Activated naive CD4-positive, alpha-beta T cell treated with anti-CD3 and anti-CD28 coated beads for 36 hours (primary cell): ENCODE data around the gene MMEL1. TPM values are rescaled to one million over a fixed set of nuclear protein-coding genes. Genes with fewer than 3 reads are reported as not detected.

Source experiments
- CTCF ChIA-PET: fragments of 350-600 bp; sonication (Branson Sonifier 250); formaldehyde crosslinking; loops from one replicate; lab custom pipeline; 2021; ENCODE audit warnings: antibody characterized with exemption; lab: Charles Lee
- DNase-seq: peaks from one replicate; pipeline ENCODE4 v3.0.0-alpha.2; 2020
- H3K27ac Mint-ChIP-seq: one replicate; pipeline ENCODE4 v1.8.0; 2021; ENCODE audit warnings: mild to moderate bottlenecking, mixed read lengths
- H3K27me3 Mint-ChIP-seq: one replicate; pipeline ENCODE4 v1.8.0; 2021; ENCODE audit warnings: low read depth, mixed read lengths
- H3K36me3 Mint-ChIP-seq: one replicate; pipeline ENCODE4 v1.8.0; 2021; ENCODE audit warnings: low read depth, mixed read lengths
- H3K4me1 Mint-ChIP-seq: one replicate; pipeline ENCODE4 v1.8.0; 2021; ENCODE audit warnings: low read depth, mixed read lengths
- H3K4me3 Mint-ChIP-seq: one replicate; pipeline ENCODE4 v1.8.0; 2021; ENCODE audit warnings: mild to moderate bottlenecking, moderate library complexity, mixed read lengths
- H3K9me3 Mint-ChIP-seq: one replicate; pipeline ENCODE4 v1.8.0; 2021; ENCODE audit warnings: mixed read lengths
- intact Hi-C: fragments of 100-400 bp; cut with micrococcal nuclease; formaldehyde crosslinking; loops from one replicate; pipeline ENCODE4 v1.15.1; 2023
- total RNA-seq, 2 experiments: library from RNA; stranded (reverse); gene quantifications; one replicate each; pipeline ENCODE4 v1.2.3, GENCODE V29; 2021

MMEL1 gene
- total RNA-seq, 2 experiments from 2014 or later: 1.2 to 1.5 TPM

DNA sequence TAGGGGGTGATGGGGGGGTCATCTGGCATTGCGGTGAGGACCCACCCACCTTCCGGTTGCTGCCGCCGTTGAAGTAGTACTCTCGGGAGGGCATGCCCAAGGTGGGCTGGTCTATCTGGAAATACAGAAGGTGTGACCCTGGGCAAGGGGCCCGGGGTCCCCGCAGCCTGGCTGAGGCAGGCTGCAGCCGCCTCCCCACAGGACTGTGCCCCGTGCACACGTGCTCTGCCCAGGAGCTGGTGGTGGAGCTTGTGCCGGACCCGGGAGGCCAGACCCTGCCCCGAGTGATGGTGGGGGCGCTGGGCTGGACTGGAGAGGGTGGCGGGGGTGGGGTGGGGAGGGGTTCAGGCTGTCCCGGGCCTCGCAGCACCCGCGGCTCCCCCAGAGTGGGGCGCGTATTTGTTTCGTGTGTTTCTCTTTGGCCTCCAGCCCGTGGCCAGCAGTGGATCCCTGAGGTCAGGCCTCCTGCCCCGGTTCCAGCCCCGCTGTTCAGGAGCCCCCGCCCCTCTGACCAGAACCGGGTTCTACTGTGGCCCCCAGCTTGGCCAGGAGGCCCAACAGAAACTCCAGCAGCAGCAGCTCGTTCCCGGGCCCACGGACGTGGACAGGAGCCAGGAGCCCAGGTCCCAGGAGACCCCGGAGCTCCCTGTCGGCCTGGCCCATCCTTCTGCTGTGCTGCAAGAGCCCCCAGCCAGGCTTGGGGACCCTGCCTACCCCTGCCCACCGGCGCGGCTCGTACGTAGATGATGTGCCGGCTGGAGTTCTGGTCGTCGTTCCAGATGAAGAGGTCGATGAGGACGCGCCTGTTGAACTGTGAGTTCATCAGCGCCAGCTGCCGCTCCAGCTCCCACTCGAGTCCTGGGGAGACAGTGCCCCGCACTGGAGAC is 27.1 kb downstream of the MMEL1 start:
- H3K36me3 Mint-ChIP-seq: no peaks in the 10 kb centered on the region
- no peak overlapping the region for H3K4me3 Mint-ChIP-seq
- intact Hi-C loops: no loop called here
- no peaks in the 10 kb centered on the region for H3K27me3 Mint-ChIP-seq
- H3K27ac Mint-ChIP-seq: no peak overlapping the region
- no peaks in the 10 kb centered on the region for H3K9me3 Mint-ChIP-seq
- H3K4me1 Mint-ChIP-seq: no peaks in the 10 kb centered on the region
- no peak for DNase-seq
- CTCF ChIA-PET: interaction anchor here (1.5 kb wide), 1 partner anchor 8 kb away, joined by 3 read pairs; no protein-coding TSS in a partner anchor

DNA sequence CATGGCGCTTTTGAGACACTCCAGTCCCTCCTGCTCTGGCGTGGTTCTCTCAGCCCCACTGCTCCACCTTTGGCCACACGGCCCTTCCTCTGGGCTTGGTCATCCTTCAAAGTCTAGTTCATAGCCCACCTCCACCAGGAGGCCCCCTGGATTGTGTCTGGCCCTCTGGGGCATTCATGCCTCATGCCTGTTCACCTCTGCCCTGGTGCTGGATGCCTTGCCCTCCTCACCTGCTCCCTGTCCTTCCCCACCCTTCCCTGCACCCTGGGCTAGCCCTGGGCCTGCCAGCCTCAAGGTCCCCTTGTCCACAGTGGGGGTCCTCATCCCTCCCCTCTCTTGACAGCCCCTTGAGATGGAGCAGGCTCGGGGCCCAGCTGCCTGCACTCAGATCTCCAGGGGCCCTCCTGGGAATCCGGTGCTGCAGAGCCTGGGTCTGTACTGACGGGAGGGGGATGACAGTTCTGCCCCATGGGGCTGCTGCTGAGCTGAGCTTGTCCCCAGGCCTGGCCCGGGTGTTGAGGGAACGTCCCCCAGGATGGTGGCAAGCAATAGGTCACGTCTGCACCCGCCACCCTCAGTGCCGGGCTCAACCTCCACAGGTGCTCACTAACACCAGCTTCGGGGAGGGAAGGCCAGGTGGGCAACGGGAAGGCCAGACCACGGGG is 27.8 kb downstream of the MMEL1 start:
- no peak for DNase-seq
- intact Hi-C loops: no loop called here
- CTCF ChIA-PET: interaction anchor here (1.5 kb wide), 1 partner anchor 9 kb away, joined by 3 read pairs; no protein-coding TSS in a partner anchor
- no peaks in the 10 kb centered on the region for H3K36me3 Mint-ChIP-seq
- no peaks in the 10 kb centered on the region for H3K9me3 Mint-ChIP-seq
- no peak overlapping the region for H3K4me3 Mint-ChIP-seq
- no peaks in the 10 kb centered on the region for H3K4me1 Mint-ChIP-seq
- no peak overlapping the region for H3K27ac Mint-ChIP-seq
- H3K27me3 Mint-ChIP-seq: no peaks in the 10 kb centered on the region

DNA sequence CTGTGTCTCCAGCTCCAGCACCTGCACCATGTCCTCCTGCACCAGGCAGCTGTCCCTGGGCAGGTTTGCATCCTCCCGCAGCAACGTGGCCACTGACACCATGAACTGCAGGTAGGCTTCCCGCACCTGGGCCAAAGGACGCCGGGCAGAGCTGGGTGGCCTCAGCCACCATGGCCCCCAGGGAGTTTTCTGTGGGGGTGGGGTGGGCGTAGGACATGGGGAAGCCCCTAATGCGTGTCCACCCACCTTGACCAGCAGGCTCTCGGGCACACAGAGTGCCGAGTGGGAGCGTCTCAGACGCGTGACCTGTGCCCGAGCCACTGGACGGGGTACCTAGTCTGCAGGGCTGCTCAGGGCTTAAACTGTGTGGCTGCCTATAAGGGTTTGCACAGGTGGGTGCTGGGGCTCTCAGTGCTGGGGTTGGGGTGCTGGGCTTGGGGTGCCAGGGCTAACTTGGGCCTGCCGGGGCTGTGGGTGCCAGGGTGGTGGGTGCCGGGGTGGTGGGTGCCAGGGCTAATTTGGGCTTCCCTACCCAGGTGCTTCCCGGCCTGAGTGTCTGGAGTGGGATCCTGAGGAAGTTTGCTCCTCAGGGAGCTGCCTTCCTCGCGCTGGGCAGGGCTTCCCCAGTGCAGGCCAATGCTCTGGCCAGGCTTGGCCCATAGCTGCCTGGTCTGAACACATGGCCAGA is 28.5 kb downstream of the MMEL1 start:
- Mint-ChIP-seq H3K4me3 (no peak overlapping the region), H3K9me3 (no peaks in the 10 kb centered on the region), H3K36me3 (no peaks in the 10 kb centered on the region), H3K4me1 (no peaks in the 10 kb centered on the region), H3K27me3 (no peaks in the 10 kb centered on the region), H3K27ac (no peak overlapping the region)
- intact Hi-C loops: no loop called here
- CTCF ChIA-PET: interaction anchor here (1.5 kb wide), 1 partner anchor 10 kb away, joined by 3 read pairs; no protein-coding TSS in a partner anchor
- DNase-seq: no peak

DNA sequence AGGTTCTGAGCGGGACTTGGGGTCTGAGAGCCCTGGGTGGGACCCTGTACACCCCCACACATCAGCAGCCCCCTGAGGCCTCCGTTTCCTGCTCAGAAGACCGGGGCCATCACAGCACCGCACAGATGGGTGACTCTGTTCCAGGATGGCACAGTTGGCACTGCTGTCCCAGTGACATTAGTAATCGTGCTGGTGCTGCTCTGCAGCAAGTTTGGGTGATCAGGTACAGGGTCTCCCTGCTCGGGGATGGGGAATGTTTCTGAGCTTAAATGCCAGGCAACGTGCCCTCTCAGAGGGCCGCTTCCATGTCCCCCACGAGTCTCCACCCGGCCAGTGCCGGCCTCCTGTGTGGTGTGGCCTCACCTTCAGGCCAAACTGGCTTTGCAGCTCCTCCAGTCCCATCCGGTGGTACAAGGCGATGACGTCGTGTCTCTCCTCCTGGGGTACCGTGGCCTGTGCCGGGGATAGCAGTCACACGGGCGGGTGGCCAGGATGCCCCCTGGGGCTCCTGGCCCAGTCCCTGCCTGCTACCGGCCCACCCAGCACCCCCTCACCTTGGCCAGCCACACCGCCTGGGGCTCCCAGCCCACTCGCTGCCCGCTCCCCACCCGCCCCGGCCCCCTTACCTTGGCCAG is 29.2 kb downstream of the MMEL1 start:
- intact Hi-C loops: no loop called here
- H3K27me3 Mint-ChIP-seq: no peaks in the 10 kb centered on the region
- no peak for DNase-seq
- peaks cover 1% of the 10 kb centered on the region for H3K9me3 Mint-ChIP-seq
- H3K4me3 Mint-ChIP-seq: no peak overlapping the region
- no peak overlapping the region for H3K27ac Mint-ChIP-seq
- CTCF ChIA-PET: no interaction called here
- H3K4me1 Mint-ChIP-seq: no peaks in the 10 kb centered on the region
- H3K36me3 Mint-ChIP-seq: no peaks in the 10 kb centered on the region

DNA sequence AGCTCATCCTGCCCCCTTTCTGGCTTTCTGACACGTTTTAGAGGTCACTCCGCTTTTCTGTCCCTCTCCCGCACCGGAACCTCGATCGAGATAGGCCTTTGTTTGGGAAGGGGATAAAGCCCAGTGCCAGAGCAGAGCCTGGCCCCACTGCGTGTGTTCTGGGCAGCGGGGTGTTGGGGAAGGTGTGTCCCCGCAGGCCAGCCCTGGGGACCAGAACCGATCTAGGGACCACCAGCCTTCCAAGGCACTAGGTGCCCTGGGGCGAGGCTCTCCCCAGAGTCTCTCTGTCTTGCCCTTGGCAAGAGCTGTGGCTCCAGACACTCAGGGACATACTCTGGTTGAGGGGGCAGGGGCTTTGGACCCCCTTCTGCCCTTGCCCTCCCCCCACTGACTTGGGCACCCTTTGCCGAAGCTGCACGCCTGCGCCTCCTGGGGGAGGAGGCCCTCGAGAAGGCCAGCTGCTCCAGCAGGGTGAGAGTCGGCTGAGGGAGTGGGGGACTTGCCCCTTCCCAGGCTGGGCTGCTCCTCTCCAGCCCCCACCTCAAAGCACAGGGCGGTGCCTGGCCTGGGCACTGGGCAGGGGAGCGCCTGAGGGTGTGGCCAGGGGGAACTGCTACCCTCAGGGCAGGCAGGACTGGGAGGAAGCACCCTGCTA is 29.8 kb downstream of the MMEL1 start:
- no peak overlapping the region for H3K4me3 Mint-ChIP-seq
- no peaks in the 10 kb centered on the region for H3K4me1 Mint-ChIP-seq
- CTCF ChIA-PET: no interaction called here
- peaks cover 4% of the 10 kb centered on the region for H3K9me3 Mint-ChIP-seq
- H3K27me3 Mint-ChIP-seq: no peaks in the 10 kb centered on the region
- no peaks in the 10 kb centered on the region for H3K36me3 Mint-ChIP-seq
- DNase-seq: no peak
- intact Hi-C loops: no loop called here
- H3K27ac Mint-ChIP-seq: no peak overlapping the region

GRCh38 chr1:2602311-2602835 is 30.4 kb downstream of the MMEL1 start:
- no peak for DNase-seq
- Mint-ChIP-seq H3K4me1 (no peaks in the 10 kb centered on the region), H3K27me3 (no peaks in the 10 kb centered on the region), H3K9me3 (peaks cover 4% of the 10 kb centered on the region), H3K36me3 (no peaks in the 10 kb centered on the region), H3K27ac (no peak overlapping the region), H3K4me3 (no peak overlapping the region)
- intact Hi-C loops: no loop called here
- CTCF ChIA-PET: no interaction called here

DNA sequence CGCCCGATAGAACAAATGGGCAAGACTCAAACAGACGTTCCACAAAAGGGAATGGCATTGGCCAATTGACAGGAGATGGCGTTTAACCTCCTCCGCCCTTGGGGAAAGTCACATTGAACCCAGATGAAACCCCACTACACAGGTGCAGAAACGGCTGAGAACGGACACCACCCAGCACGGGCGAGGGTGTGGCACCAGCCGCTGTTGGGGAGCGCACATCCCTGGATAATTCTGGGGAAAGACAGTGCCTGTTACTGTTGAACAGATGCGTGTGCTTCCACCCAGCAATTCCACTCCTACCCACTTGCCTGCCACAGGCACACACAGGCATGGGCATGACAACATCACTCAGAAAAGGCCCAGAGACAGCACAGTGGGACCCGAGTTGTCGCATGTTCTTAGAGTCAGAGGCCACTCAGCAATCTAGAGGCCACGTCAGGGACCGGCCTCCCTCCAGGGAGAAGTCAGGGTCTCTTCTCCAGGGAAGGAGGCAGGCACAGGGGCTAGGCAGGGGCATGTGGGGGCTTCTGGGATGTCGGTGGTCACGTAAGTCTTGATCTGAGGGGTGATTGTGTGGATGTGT is 31.0 kb downstream of the MMEL1 start:
- H3K27ac Mint-ChIP-seq: no peak overlapping the region
- no peaks in the 10 kb centered on the region for H3K4me1 Mint-ChIP-seq
- no peak for DNase-seq
- no peaks in the 10 kb centered on the region for H3K27me3 Mint-ChIP-seq
- peaks cover 4% of the 10 kb centered on the region for H3K9me3 Mint-ChIP-seq
- H3K4me3 Mint-ChIP-seq: no peak overlapping the region
- H3K36me3 Mint-ChIP-seq: no peaks in the 10 kb centered on the region
- intact Hi-C loops: no loop called here
- CTCF ChIA-PET: no interaction called here

- CTCF ChIA-PET: no interaction called here
- Mint-ChIP-seq H3K9me3 (peaks cover 4% of the 10 kb centered on the region), H3K4me3 (no peak overlapping the region)
Measured at GRCh38 chr1:2598329-2598931, 34.4 kb downstream of the MMEL1 start.

DNA sequence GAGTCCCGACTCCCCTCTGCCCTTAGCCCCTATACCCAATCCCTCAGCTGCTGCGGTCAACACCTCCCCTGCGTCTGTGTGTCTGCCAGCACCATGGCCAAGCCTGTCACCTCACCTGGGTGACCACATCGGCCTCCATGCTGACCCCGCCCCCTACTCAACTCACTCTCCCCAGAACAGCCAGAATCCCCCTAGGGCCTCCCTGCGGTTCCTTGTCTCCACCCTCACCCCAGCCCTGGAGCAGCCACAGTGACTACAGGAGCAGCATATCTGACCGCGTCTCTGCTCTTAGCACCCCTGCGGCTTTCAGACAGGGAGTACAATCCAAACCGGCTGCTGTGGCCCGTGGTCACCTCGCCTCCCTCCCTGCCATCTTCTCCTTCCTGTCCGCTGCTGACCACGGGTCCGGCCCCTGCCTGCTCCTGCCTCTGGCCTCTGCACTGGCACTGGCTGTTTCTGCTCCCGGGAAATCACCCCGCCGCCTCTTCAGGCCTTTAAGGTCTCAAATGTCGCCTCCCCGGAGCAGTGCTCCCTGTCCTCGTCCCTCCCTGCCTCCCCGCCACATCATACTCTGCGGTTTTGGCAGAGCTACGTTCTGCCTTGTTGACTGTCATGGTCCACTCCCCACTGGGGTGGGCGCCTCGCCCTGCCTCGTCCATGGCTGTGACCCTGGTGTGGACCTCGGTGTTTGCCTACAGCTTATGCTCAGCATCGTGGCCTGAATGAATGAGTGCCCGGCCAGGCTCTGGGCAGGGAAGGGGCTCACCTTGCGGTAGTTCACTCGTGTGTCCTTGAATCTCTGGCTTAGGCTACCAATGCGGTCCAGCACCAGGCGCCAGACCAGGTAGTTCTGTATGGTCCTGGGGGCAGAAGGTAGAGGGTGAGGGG is 35.1 kb downstream of the MMEL1 start:
- Mint-ChIP-seq H3K4me3 (no peak overlapping the region), H3K9me3 (peaks cover 4% of the 10 kb centered on the region), H3K27ac (no peak overlapping the region), H3K27me3 (no peaks in the 10 kb centered on the region), H3K36me3 (no peaks in the 10 kb centered on the region), H3K4me1 (peaks cover 2% of the 10 kb centered on the region)
- CTCF ChIA-PET: no interaction called here
- intact Hi-C loops: no loop called here
- DNase-seq: no peak

More at GRCh38 chr1:2598329-2598931, 34.4 kb downstream of the MMEL1 start:
- H3K4me1 Mint-ChIP-seq: no peaks in the 10 kb centered on the region
- no peak for DNase-seq
- no peaks in the 10 kb centered on the region for H3K36me3 Mint-ChIP-seq
- no peaks in the 10 kb centered on the region for H3K27me3 Mint-ChIP-seq
- no peak overlapping the region for H3K27ac Mint-ChIP-seq
- intact Hi-C loops: no loop called here

DNA sequence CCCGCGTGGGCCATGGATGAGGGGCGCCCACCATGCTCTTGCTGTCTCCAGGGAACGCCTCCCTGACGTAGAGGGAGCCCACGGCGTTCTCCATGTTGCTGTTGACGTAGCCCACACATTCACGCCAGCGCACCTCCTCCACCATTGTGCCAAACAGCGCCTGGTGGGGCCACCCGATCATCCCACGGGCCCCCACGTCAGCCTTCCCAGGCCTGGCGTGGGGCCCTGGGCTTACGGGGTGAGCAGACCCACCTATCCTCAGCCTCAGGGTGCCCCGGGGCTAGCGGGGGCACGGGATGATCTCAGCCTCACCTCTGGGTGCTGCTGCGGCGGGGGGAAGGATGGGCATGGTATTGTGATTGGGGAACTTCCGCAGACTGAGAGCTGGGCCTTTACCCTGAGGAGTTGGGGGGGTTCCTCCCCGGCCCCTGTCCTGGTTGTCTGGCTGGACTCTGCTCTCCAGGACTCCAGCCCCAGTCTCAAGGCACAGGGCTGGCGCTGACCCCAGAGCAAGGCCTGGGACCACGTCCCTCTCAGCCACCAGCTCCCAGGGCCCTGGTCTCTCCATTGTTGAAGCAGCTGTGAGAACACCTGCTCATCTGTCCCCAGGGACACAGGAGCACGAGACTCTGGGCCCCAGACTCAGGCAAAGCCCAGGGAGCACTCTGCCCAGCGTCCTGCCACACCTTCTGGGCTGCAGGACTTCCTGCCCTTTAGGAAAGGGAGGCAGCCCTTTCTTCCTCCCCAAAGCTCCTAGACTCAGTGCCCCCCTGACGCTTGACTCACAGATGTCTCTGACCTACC is 36.1 kb downstream of the MMEL1 start:
- Mint-ChIP-seq H3K36me3 (no peaks in the 10 kb centered on the region), H3K9me3 (peaks cover 4% of the 10 kb centered on the region), H3K4me1 (peaks cover 6% of the 10 kb centered on the region), H3K4me3 (no peak overlapping the region), H3K27ac (no peak overlapping the region), H3K27me3 (no peaks in the 10 kb centered on the region)
- intact Hi-C loops: no loop called here
- CTCF ChIA-PET: no interaction called here
- no peak for DNase-seq
